Chondrocyte (in vitro differentiated cells): ENCODE data around the gene SLC43A2. TPM values are rescaled to one million over a fixed set of nuclear protein-coding genes. Genes with fewer than 3 reads are reported as not detected.
A peak's percentile ranks its signal among the peaks of the same experiment; 100 is the strongest.

Source experiments
- DNase-seq: peaks from one replicate; pipeline ENCODE4 v3.0.0; 2021; ENCODE audit warnings: mixed read lengths, low spot score
- H3K27ac Mint-ChIP-seq: one replicate; pipeline ENCODE4 v1.8.0; 2021; ENCODE audit warnings: mild to moderate bottlenecking, moderate library complexity, mixed read lengths; ENCODE audit not compliant: unreplicated experiment
- H3K27me3 Mint-ChIP-seq: 2 replicates; pipeline ENCODE4 v1.8.0; 2021; ENCODE audit warnings: low read depth, mixed read lengths
- H3K36me3 Mint-ChIP-seq: 2 replicates; pipeline ENCODE4 v1.8.0; 2021; ENCODE audit warnings: low read depth, mixed read lengths
- H3K4me1 Mint-ChIP-seq: 2 replicates; pipeline ENCODE4 v1.8.0; 2021; ENCODE audit warnings: low read depth, mild to moderate bottlenecking, mixed read lengths
- H3K4me3 Mint-ChIP-seq: one replicate; pipeline ENCODE4 v1.8.0; 2021; ENCODE audit warnings: mild to moderate bottlenecking, moderate library complexity, mixed read lengths; ENCODE audit not compliant: unreplicated experiment
- H3K9me3 Mint-ChIP-seq: 2 replicates; pipeline ENCODE4 v1.8.0; 2021; ENCODE audit warnings: low read depth, mixed read lengths
- CTCF ChIP-seq: fragments of 200-600 bp; sonication (generic); IDR thresholded peaks from 2 replicates; pipeline ENCODE4 v1.5.0; 2021; ENCODE audit warnings: antibody characterized with exemption, mild to moderate bottlenecking, moderate library complexity
- total RNA-seq: library from RNA; stranded (reverse); gene quantifications from 3 replicates; pipeline ENCODE4 v1.2.1, GENCODE V29; 2021

The SLC43A2 gene
- total RNA-seq, 1 donor from 2014 or later: 3.3 TPM

- Mint-ChIP-seq H3K9me3 (no peaks in the 10 kb centered on the region), H3K4me1 (peaks cover 27% of the 10 kb centered on the region), H3K4me3 (peak overlapping the region; percentile 81), H3K27me3 (no peaks in the 10 kb centered on the region), H3K36me3 (peaks cover 2% of the 10 kb centered on the region), H3K27ac (no peak overlapping the region)
- no peak for DNase-seq
- TF ChIP-seq CTCF: peak; percentile 51
These were observed 66.4 kb downstream of the SLC43A2 start for GRCh38 chr17:1562176-1562643.

GRCh38 chr17:1561420-1562175 is 67.0 kb downstream of the SLC43A2 start:
- TF ChIP-seq CTCF: peak; percentile 70
- H3K36me3 Mint-ChIP-seq: peaks cover 5% of the 10 kb centered on the region
- H3K27me3 Mint-ChIP-seq: no peaks in the 10 kb centered on the region
- H3K4me1 Mint-ChIP-seq: peaks cover 27% of the 10 kb centered on the region
- no peak for DNase-seq
- H3K9me3 Mint-ChIP-seq: no peaks in the 10 kb centered on the region
- H3K4me3 Mint-ChIP-seq: peak overlapping the region; percentile 81
- H3K27ac Mint-ChIP-seq: peak overlapping the region; percentile 90

- Mint-ChIP-seq H3K27me3 (no peaks in the 10 kb centered on the region), H3K36me3 (peaks cover 7% of the 10 kb centered on the region), H3K4me1 (peaks cover 25% of the 10 kb centered on the region), H3K4me3 (peak overlapping the region; percentile 81), H3K27ac (peak overlapping the region; percentile 46), H3K9me3 (no peaks in the 10 kb centered on the region)
- no peak for TF ChIP-seq CTCF
- no peak for DNase-seq
These were observed 67.7 kb downstream of the SLC43A2 start for GRCh38 chr17:1560858-1561355.

GRCh38 chr17:1560101-1560857 is 68.4 kb downstream of the SLC43A2 start:
- TF ChIP-seq CTCF: no peak
- Mint-ChIP-seq H3K36me3 (peaks cover 7% of the 10 kb centered on the region), H3K4me3 (no peak overlapping the region), H3K27ac (peak overlapping the region; percentile 46), H3K9me3 (no peaks in the 10 kb centered on the region), H3K27me3 (no peaks in the 10 kb centered on the region), H3K4me1 (peaks cover 25% of the 10 kb centered on the region)
- DNase-seq: no peak
